Activated CD8-positive, alpha-beta memory T cell treated with anti-CD3 and anti-CD28 coated beads for 4 hours (primary cell): ENCODE results near the gene SP100.
"Not testable (repeated sequence)": the region's sequence is repeated elsewhere in the genome, so short reads cannot be mapped to it uniquely, and the experiment has no call there.

Experiments
- DNase-seq, 2 donors: peaks; one replicate each; pipeline ENCODE4 v3.0.0-alpha.2; 2020; ENCODE audit warnings: low read depth in 2 of 2

Gene SP100

DNA sequence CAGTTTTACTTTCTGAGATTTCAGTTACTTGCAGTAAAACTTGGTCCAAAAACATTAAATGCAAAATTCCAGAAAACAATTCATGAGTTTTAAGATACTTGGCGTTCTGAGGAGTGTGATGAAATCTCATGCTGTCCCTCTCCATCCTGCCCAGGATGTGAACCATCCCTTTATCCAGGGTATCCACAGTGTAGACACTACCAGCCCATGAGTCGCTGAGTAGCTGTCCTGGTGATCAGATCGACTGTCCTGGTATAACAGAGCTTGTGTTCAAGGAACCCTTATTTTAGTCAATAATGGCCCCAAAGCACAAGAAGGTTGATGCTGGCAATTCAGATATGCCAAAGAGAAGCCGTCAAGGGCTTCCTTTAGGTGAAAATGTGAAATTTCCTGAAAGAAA, 3.2 kb downstream of the SP100 start:
- DNase-seq = no peak

GRCh38 chr2:230422149-230422548, 6.1 kb downstream of the SP100 start:
- DNase-seq = no peak

DNA sequence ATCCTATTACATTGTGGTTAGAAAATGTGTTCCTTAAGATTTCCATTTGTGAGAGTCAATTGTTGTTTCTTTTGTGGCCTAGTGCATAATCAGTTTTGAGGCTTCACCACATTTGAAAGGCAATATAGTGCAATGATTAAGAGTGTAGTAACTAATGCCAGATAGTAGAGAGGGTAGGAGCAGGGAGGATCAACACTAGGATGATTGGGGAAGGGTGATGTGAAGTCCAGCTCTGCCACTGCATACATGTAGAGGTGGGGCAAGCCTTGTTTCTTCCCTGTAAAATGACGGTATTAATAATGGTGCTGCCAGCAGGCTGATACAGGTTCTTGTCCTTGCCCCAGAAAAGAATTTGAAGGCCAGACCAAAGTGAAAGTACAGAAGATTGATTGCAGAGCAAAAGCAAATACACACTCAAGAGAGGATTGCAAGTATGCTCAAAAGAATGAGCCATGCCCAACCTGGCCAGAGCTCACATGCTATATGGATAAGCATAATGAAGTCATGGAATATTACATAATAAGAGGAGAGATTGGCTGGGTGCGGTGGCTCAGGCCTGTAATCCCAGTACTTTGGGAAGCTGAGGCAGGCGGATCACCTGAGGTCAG, 8.0 kb downstream of the SP100 start:
- no peak for DNase-seq

DNA sequence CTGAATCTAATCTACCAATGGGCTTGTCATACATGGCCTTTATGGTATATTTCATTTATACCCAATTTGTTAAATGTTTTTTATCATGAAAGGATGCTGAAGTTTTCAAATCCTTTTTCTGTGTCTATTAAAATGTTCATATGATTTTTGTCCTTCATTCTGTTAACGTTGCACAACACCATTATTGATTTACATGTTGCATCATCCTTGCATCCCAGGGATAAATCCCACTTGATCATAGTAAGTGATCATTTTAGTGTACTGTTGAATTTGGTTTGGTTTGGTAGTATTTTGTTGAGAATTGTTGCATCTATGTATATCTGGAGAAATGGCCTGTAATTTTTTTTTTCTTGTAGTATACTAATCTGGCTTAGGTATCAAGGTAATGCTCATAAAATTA, 9.4 kb downstream of the SP100 start:
- no peak for DNase-seq

- DNase-seq = no peak
Observed at GRCh38 chr2:230429513-230429912, 13.5 kb downstream of the SP100 start.

DNA sequence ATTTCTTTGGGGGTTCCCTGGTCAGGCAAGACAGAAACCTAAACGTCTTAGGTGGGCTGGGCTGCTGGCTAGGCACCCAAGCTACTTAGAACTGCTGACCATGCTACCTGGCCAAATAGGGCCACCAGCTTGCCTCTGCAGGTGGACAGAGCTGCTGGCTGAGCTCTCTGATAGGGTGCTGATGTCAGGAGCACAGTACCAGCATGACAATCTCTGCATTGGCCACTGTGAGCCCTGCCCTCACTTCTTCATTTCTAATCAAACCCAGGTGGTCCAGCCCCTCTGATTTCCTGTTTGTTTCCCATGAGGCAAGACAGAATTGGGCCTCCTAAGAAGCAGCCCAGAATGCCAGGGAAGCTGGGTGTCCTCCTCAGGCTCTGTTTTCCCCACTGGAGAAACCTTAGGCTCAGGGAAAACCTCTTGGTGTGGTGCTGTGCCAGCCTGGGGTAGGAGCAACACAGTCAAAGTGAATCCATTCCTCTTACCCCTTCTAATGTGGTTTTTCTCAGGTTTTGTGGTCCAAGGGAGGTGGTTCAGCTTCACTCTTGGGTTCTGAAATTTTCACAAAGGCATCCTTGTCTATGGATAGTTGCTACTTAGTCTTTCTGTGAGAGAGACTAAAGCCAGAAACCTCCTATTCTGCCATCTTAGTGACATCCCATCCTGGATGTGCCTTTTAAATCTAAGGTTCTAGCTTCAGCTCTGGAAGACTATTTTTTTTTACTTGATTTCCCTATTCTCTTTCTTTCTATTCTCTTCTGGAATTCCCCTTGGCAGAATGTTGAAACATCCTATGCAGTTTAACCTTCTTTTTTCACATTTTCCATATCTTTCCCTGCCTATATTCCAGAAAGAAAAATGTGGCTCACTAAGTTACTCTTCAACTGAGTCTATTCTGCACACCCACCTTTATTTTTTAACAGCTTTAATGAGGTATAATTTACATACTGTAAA, 15.2 kb downstream of the SP100 start:
- DNase-seq = no peak

DNA sequence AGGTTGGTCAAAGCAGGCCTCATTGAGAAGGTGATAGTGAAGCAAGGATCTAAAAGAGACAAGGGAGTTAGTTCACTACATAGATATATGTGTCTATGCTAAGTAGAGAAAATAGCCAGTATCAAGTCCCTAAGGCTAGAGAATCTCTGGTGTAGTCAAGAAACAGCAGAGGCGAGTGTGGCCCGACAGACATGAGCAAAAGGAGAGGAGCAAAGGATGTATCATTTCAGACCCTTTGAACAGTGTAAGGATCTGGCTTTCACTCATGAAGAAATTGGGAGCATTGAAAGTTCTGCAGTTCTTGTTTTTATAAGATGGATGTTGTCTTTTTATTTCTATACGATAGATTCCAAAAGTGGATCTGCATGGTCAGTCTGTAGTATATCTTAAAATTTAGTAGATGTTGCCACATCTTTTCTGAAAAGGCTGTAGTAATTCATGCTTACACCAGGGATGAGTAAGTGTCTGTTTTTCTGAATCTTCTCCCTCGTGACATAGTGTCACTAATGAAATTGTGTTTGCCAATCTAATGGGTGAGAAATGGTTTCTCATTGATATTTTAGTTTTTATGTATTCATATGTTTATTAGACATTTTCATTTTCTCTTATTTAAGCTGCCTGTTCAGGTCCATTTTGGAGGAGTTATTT, 18.8 kb downstream of the SP100 start:
- no peak for DNase-seq

DNA sequence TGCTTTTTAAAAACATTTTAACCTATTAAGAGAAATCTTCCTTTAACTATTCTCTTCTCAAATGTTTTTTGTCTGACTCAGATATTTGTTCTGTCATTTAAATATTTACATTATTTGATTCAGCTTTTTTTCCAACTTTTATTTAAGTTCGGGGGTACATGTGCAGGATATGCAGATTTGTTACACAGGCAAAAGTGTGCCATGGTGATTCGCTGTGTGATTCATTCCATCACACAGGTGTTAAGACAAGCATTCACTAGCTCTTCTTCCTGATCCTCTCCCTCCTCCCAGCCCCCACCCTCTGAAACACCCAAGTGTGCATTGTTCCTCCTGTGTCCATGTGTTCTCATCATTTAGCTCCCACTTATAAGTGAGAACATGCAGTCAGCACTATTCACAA, 19.4 kb downstream of the SP100 start:
- DNase-seq = no peak

GRCh38 chr2:230439121-230439520, 23.1 kb downstream of the SP100 start:
- not testable (repeated sequence) for DNase-seq

GRCh38 chr2:230439590-230439989, 23.6 kb downstream of the SP100 start:
- DNase-seq = no peak

DNA sequence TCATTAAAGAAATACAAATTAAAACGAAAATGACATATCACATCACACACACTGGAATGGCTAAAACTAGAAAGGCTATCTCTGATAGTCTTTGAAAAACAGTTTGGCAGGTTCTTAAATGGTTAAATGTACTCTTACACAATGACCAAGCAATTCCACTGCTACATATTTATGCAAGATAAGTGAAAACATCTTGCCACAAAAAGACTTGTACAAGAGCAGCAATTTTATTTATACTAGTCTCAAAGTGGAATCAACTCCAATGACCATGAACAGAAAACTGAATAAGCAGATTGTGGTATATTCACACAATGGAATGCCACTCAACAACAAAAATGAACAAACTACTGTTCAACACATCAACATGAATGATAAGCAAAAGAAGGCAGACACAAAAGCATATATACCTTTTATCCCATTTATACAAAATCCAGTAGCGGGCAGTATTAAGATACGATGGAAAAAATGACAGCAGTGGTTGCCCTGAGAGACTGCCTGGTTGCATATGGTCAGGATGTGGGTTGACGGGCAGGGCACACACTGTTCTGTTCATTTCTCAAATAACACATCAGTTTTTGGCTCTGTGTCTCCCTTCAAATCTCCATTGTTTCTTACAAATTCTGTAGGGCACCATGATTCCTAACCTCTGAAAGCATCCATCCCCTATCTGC, 25.4 kb downstream of the SP100 start:
- peak; percentile 24 to 39 for DNase-seq

DNA sequence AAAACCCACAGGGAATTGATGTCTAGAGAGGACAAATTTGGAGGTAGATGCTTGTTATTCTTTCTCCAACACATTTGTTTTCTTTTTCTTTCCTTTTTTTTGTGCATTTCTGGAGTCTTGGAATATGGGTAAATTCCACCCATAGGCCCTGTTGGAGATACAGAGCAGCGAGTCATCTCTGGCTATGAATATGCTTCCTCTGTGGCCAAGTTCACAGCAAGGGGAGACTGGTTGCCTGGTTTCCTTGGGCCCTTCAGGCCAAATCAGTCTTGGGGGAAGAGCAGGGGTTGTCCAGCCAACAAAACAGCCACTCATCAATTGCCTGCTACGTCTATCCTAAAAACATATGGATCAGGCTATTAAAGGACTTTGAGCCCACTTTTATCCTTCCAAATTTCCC, 27.5 kb downstream of the SP100 start:
- no peak for DNase-seq

DNA sequence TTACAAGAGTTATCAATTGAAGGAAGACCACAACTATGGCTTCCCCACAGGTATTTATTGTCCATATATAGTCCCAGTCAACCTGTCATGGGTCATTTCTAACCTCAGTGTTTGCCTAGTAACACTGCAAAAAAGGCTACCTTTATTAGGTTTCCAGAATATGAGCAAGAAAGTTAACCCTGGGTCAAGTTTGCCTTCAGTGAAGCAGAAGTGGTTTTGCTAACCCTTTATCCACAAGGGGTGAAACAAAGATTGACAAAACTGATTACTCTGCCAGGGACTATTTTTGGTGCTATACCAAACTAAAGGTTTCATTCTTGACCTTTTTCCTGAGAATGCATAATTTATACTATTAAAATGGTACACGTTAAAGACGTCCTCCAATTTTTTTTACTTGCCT, 28.8 kb downstream of the SP100 start:
- no peak for DNase-seq

DNA sequence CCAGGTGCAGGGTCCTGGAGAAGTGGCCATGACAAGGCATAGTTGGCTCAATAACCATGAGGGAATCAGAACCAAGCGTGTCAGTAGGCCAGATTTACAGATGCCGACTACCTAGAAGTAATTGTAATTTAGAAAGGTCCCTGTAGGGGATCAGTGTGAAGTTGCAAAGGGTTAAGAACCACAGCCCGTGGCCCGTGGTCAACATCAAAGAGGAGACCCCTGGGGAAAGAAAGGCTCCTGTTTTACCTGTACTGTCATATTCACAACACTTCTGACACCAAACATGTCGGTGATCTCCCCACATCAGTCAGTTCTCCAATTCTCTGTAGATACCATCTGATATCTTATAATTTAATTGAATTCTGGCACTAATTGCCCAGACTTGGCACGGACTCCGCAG, 31.0 kb downstream of the SP100 start:
- DNase-seq = no peak

GRCh38 chr2:230447455-230448451, 31.8 kb downstream of the SP100 start:
- DNase-seq = no peak

GRCh38 chr2:230449901-230450467, 34.0 kb downstream of the SP100 start:
- DNase-seq = no peak

DNA sequence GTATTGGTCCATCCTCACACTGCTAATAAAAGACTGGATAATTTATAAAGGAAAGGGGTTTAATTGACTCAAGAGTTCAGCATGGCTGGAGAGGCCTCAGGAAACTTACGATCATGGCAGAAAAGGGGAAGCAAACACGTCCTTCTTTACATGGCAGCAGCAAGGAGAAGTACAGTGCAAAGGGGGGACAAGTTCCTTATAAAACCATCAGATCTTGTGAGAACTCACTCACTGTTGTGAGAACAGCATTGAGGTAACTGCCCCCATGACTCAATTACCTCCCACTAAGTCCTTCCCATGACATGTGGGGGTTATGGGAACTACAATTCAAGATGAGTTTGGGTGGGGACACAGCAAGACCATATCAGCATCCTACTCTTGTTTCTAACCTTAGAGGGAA, 37.0 kb downstream of the SP100 start:
- DNase-seq = no peak

- DNase-seq = no peak
Observed at GRCh38 chr2:230455005-230455684, 39.1 kb downstream of the SP100 start.

- DNase-seq = no peak
Observed at GRCh38 chr2:230457073-230457768, 41.2 kb downstream of the SP100 start.
